ENCODE data around the gene CUZD1. TPM values are rescaled to one million over a fixed set of nuclear protein-coding genes. Genes with fewer than 3 reads are reported as not detected.

CUZD1 gene
- total and polyA plus RNA-seq, 2 experiments from 2014 or later: 3.1 to 4.1 TPM

GRCh38 chr10:122821808-122822207 lies 23.8 kb downstream of the CUZD1 start:
- Histone ChIP-seq H3F3A (replicated peaks; ENCODE audit: low read depth) (no peaks in the 10 kb centered on the region), H3K27me3 (ENCODE audit: insufficient read depth) (no peaks in the 10 kb centered on the region), H3K36me3 (ENCODE audit: insufficient read depth) (no peaks in the 10 kb centered on the region), H3K79me2 (replicated peaks; ENCODE audit: insufficient read depth) (no peaks in the 10 kb centered on the region), H2AFZ (no peak overlapping the region), H3K9me2 (ENCODE audit: insufficient read depth) (no peaks in the 10 kb centered on the region), H3K4me3 (no peak overlapping the region), H3K4me2 (no peak overlapping the region), H4K20me1 (replicated peaks; ENCODE audit: insufficient read depth) (no peaks in the 10 kb centered on the region), H3K27ac (ENCODE audit: low read depth) (no peak overlapping the region), H3K4me1 (ENCODE audit: insufficient read depth) (no peaks in the 10 kb centered on the region)
- no peaks in the 10 kb centered on the region for H3K9me3 Mint-ChIP-seq
- no peaks in the 10 kb centered on the region for H3K36me3 Mint-ChIP-seq (ENCODE audit: low read depth)
- no peak for ATAC-seq
- no peak overlapping the region for H3K27ac Mint-ChIP-seq
- peaks cover 6% of the 10 kb centered on the region for H3K27me3 Mint-ChIP-seq (ENCODE audit: insufficient read depth, low read depth, poor library complexity)
- DNase-seq (ENCODE audit: low spot score): no peak
- no peak for TF ChIP-seq NANOG (IDR thresholded peaks at IDR 0.05; ENCODE audit: borderline replicate concordance)
- no peaks in the 10 kb centered on the region; the same call in 1 of the 3 replicates for H3K4me1 Mint-ChIP-seq
- H3K4me3 Mint-ChIP-seq: no peak overlapping the region

GRCh38 chr10:122815458-122815857 lies 30.2 kb downstream of the CUZD1 start:
- H3K4me2 ChIP-seq: no peak overlapping the region
- TF ChIP-seq REST (IDR thresholded peaks at IDR 0.05; ENCODE audit: unreplicated experiment): no peak
- no peak for TF ChIP-seq CREB1 (CRISPR knock-in tag; IDR thresholded peaks at IDR 0.05; ENCODE audit: low read depth)
- no peak for TF ChIP-seq NANOG (IDR thresholded peaks at IDR 0.05; ENCODE audit: borderline replicate concordance)
- no peak for TF ChIP-seq CTCF (conservative IDR thresholded peaks at IDR 0.05; ENCODE audit: low read depth in 2 of 2)
- no peak for TF ChIP-seq ZNF114 (CRISPR knock-in tag; IDR thresholded peaks at IDR 0.05)
- TF ChIP-seq ZNF462 (CRISPR knock-in tag; IDR thresholded peaks at IDR 0.05): no peak
- no peak for TF ChIP-seq EZH2phosphoT487 (IDR thresholded peaks at IDR 0.05; ENCODE audit: unreplicated experiment)
- no peak for TF ChIP-seq EZH2 (IDR thresholded peaks at IDR 0.05; ENCODE audit: low read depth, unreplicated experiment)
- TF ChIP-seq STAT1 (IDR thresholded peaks at IDR 0.05; ENCODE audit: unreplicated experiment): no peak
- TF ChIP-seq POLR2AphosphoS5 (IDR thresholded peaks at IDR 0.05; ENCODE audit: low read depth): no peak

More at GRCh38 chr10:122815458-122815857, 30.2 kb downstream of the CUZD1 start:
- no peak overlapping the region for H3K4me3 ChIP-seq
- no peaks in the 10 kb centered on the region for H3K4me1 ChIP-seq (ENCODE audit: insufficient read depth)
- ATAC-seq: no peak
- no peaks in the 10 kb centered on the region for H4K20me1 ChIP-seq (replicated peaks; ENCODE audit: insufficient read depth)
- no peak overlapping the region for H3K27ac ChIP-seq (ENCODE audit: low read depth)
- no peaks in the 10 kb centered on the region for H3K4me1 Mint-ChIP-seq
- no peaks in the 10 kb centered on the region; the same call in 2 of the 3 replicates for H3K9me3 Mint-ChIP-seq
- H3K27me3 ChIP-seq (ENCODE audit: insufficient read depth): no peaks in the 10 kb centered on the region
- no peaks in the 10 kb centered on the region for H3K79me2 ChIP-seq (replicated peaks; ENCODE audit: insufficient read depth)
- no peak overlapping the region for H3K4me3 Mint-ChIP-seq
- peaks cover 4% of the 10 kb centered on the region for H3K27me3 Mint-ChIP-seq (ENCODE audit: insufficient read depth, low read depth, poor library complexity)
- no peaks in the 10 kb centered on the region for H3K36me3 ChIP-seq (ENCODE audit: insufficient read depth)
- H3K27ac Mint-ChIP-seq: no peak overlapping the region
- no peaks in the 10 kb centered on the region for H3K36me3 Mint-ChIP-seq (ENCODE audit: low read depth)
- peak overlapping the region; percentile 59 for H2AFZ ChIP-seq
- DNase-seq (ENCODE audit: low spot score): no peak
- H3K9me2 ChIP-seq (ENCODE audit: insufficient read depth): no peaks in the 10 kb centered on the region
- H3F3A ChIP-seq (replicated peaks; ENCODE audit: low read depth): no peaks in the 10 kb centered on the region
